22Rv1 (cell line): Measurements from ENCODE around the gene MPV17.

Experiments
- CTCF ChIP-seq: fragments of 450-650 bp; IDR thresholded peaks from 2 replicates; pipeline ENCODE4 v1.5.1; 2017; ENCODE audit warnings: mild to moderate bottlenecking
- ZFX ChIP-seq: fragments of 450-650 bp; IDR thresholded peaks from 2 replicates; pipeline ENCODE4 v1.6.1; 2017; ENCODE audit warnings: antibody characterized with exemption, borderline replicate concordance

- TF ChIP-seq CTCF (no peak), ZFX (no peak)
Measured at GRCh38 chr2:27312152-27312551, 10.7 kb downstream of the MPV17 start.
